Body of pancreas (tissue), 4 donors: Measurements from ENCODE around the gene COL28A1. TPM values are rescaled to one million over a fixed set of nuclear protein-coding genes. Genes with fewer than 3 reads are reported as not detected.

Experiments used
- ATAC-seq: fragments of 150-250 bp; one replicate; pipeline ENCODE4 v1.9.1; 2016
- DNase-seq, 4 donors: peaks; one replicate each; pipeline ENCODE4 v3.0.0-alpha.2; 2019
- H3K27ac ChIP-seq, 4 donors: fragments of 200-600 bp; sonication (generic); 1 replicate in 3 of 4; 2 replicates in 1 of 4; pipeline versions ENCODE4 v1.5.1 to v1.6.1; 2016 to 2019; ENCODE audit warnings: mild to moderate bottlenecking in 1 of 4, mixed read lengths in 1 of 4, moderate library complexity in 1 of 4
- H3K27me3 ChIP-seq, 2 donors: fragments of 200-600 bp; sonication (generic); one replicate each; pipeline ENCODE4 v1.6.0; 2016; ENCODE audit warnings: mild to moderate bottlenecking in 1 of 2
- H3K36me3 ChIP-seq, 2 donors: fragments of 200-600 bp; sonication (generic); replicated peaks in 1 of 2; 2 replicates each; pipeline ENCODE4 v1.5.1; 2016; ENCODE audit warnings: low read depth in 2 of 2; ENCODE audit not compliant: insufficient read depth in 1 of 2
- H3K4me1 ChIP-seq: fragments of 200-600 bp; sonication (generic); one replicate; pipeline ENCODE4 v1.6.0; 2016
- H3K4me3 ChIP-seq, 2 donors: fragments of 200-600 bp; sonication (generic); 1 replicate in 1 of 2; 2 replicates in 1 of 2; pipeline ENCODE4 v1.5.1; 2016 to 2019
- H3K9me3 ChIP-seq, 3 donors: fragments of 200-600 bp; sonication (generic); 1 replicate in 2 of 3; 2 replicates in 1 of 3; pipeline ENCODE4 v1.5.1; 2016
- CTCF ChIP-seq, 7 experiments: fragments of 450-650 bp in 4 of 7; fragments of 200-600 bp in 3 of 7; sonication (generic) in 3 of 7; IDR thresholded peaks; one replicate each; pipeline ENCODE4 v1.5.1; 2016 to 2019; ENCODE audit warnings: antibody characterized with exemption in 7 of 7
- POLR2A ChIP-seq, 3 donors: fragments of 450-650 bp; IDR thresholded peaks; one replicate each; pipeline ENCODE4 v1.6.1; 2016; ENCODE audit warnings: antibody characterized with exemption in 3 of 3, mild to moderate bottlenecking in 2 of 3
- WGBS, 2 donors: methylation state at CpG; one replicate each; pipeline ENCODE4 v1.1.5; 2017; 5-methylcytosine and 5-hydroxymethylcytosine counted together
- intact Hi-C: fragments of 100-400 bp; cut with DNase I; formaldehyde crosslinking; loops from one replicate; pipeline ENCODE4 v1.15.1; 2023
- total RNA-seq, 2 donors: library from RNA; depleted of rRNA; stranded (reverse); fragments of >200 nt; gene quantifications; one replicate each; pipeline ENCODE4 v1.1.0, GENCODE V29; 2016

The COL28A1 gene
- total RNA-seq, 2 donors from 2014 or later, result 13.8 to 16.9 TPM

GRCh38 chr7:7499892-7500291 lies 35.8 kb downstream of the COL28A1 start:
- Histone ChIP-seq H3K27ac (no peak overlapping the region), H3K4me3 (no peak overlapping the region), H3K36me3 (no peaks in the 10 kb centered on the region), H3K27me3 (no peaks in the 10 kb centered on the region), H3K9me3 (no peaks in the 10 kb centered on the region), H3K4me1 (no peaks in the 10 kb centered on the region)
- intact Hi-C loops, result no loop called here
- WGBS, 2 donors, result 82 to 84% methylated on average over 2 of the region's 2 CpGs
- no peak for DNase-seq
- ATAC-seq, result no peak
- TF ChIP-seq POLR2A (IDR thresholded peaks at IDR 0.05), result no peak
- no peak for TF ChIP-seq CTCF (IDR thresholded peaks at IDR 0.05)

GRCh38 chr7:7498856-7499255 lies 36.8 kb downstream of the COL28A1 start:
- ATAC-seq (no peak), DNase-seq (no peak)
- Histone ChIP-seq H3K27me3 (no peaks in the 10 kb centered on the region), H3K4me3 (no peak overlapping the region), H3K27ac (no peak overlapping the region), H3K4me1 (no peaks in the 10 kb centered on the region), H3K36me3 (no peaks in the 10 kb centered on the region), H3K9me3 (no peaks in the 10 kb centered on the region)
- intact Hi-C loops, result no loop called here
- 62 to 64% methylated on average over 6 of the region's 6 CpGs for WGBS, 2 donors
- TF ChIP-seq CTCF (IDR thresholded peaks at IDR 0.05), result no peak

- no peak for DNase-seq
- TF ChIP-seq CTCF (IDR thresholded peaks at IDR 0.05) (no peak), POLR2A (IDR thresholded peaks at IDR 0.05) (no peak)
- Histone ChIP-seq H3K4me1 (no peaks in the 10 kb centered on the region), H3K4me3 (no peak overlapping the region), H3K9me3 (no peaks in the 10 kb centered on the region), H3K27ac (no peak overlapping the region), H3K36me3 (no peaks in the 10 kb centered on the region), H3K27me3 (no peaks in the 10 kb centered on the region)
- intact Hi-C loops, result no loop called here
- WGBS, 2 donors, result 64 to 80% methylated on average over 2 of the region's 2 CpGs
- ATAC-seq, result no peak
These were observed 39.4 kb downstream of the COL28A1 start for GRCh38 chr7:7496311-7496710.

GRCh38 chr7:7495171-7495570 lies 40.5 kb downstream of the COL28A1 start:
- ATAC-seq, result no peak
- H3K9me3 ChIP-seq, result no peaks in the 10 kb centered on the region

More at GRCh38 chr7:7495171-7495570, 40.5 kb downstream of the COL28A1 start:
- Histone ChIP-seq H3K27ac (no peak overlapping the region), H3K27me3 (no peaks in the 10 kb centered on the region), H3K4me1 (no peaks in the 10 kb centered on the region), H3K4me3 (no peak overlapping the region), H3K36me3 (no peaks in the 10 kb centered on the region)
- intact Hi-C loops, result no loop called here
- DNase-seq, result no peak
- WGBS, 2 donors, result 0 to 43% methylated on average over 1 of the region's 1 CpG
- TF ChIP-seq POLR2A (IDR thresholded peaks at IDR 0.05) (no peak), CTCF (IDR thresholded peaks at IDR 0.05) (no peak)
